Measurements from ENCODE around the gene GPR78.

GRCh38 chr4:8598391-8599090, 18.3 kb downstream of the GPR78 start:
- TF ChIP-seq POLR2A (IDR thresholded peaks at IDR 0.05) (no peak), CTCF (IDR thresholded peaks at IDR 0.05) (no peak)
